Activated CD4-positive, alpha-beta memory T cell treated with anti-CD3 and anti-CD28 coated beads, Interleukin-2, amount 10 ng/mL, durations not matched to agents 7 days and 5 days (primary cell): ENCODE measurements around the gene SV2B. TPM values are rescaled to one million over a fixed set of nuclear protein-coding genes. Genes with fewer than 3 reads are reported as not detected.

Experiments
- CTCF ChIA-PET: fragments of 350-600 bp; sonication (Branson Sonifier 250); formaldehyde crosslinking; loops from one replicate; lab custom pipeline; 2021; ENCODE audit warnings: antibody characterized with exemption, inconsistent platforms; lab: Charles Lee
- POLR2A ChIA-PET: fragments of 350-600 bp; sonication (Branson Sonifier 250); formaldehyde crosslinking; loops from one replicate; lab custom pipeline; 2021; ENCODE audit warnings: antibody characterized with exemption; lab: Charles Lee
- DNase-seq: peaks from one replicate; pipeline ENCODE4 v3.0.0-alpha.2; 2020
- H3K27ac Mint-ChIP-seq: one replicate; pipeline ENCODE4 v1.8.0; 2021; ENCODE audit warnings: mild to moderate bottlenecking, mixed read lengths
- H3K27me3 Mint-ChIP-seq: one replicate; pipeline ENCODE4 v1.8.0; 2021; ENCODE audit warnings: mixed read lengths
- H3K36me3 Mint-ChIP-seq: one replicate; pipeline ENCODE4 v1.8.0; 2021; ENCODE audit warnings: low read depth, mixed read lengths
- H3K4me1 Mint-ChIP-seq: one replicate; pipeline ENCODE4 v1.8.0; 2021; ENCODE audit warnings: mixed read lengths
- H3K4me3 Mint-ChIP-seq: one replicate; pipeline ENCODE4 v1.8.0; 2021; ENCODE audit warnings: mild to moderate bottlenecking, mixed read lengths
- H3K9me3 Mint-ChIP-seq: one replicate; pipeline ENCODE4 v1.8.0; 2021; ENCODE audit warnings: mixed read lengths
- total RNA-seq, 2 experiments: library from RNA; stranded (reverse); gene quantifications; one replicate each; pipeline ENCODE4 v1.2.3, GENCODE V29; 2021

The SV2B gene
- total RNA-seq, 2 experiments from 2014 or later, result 0.05 TPM; not detected in 1

DNA sequence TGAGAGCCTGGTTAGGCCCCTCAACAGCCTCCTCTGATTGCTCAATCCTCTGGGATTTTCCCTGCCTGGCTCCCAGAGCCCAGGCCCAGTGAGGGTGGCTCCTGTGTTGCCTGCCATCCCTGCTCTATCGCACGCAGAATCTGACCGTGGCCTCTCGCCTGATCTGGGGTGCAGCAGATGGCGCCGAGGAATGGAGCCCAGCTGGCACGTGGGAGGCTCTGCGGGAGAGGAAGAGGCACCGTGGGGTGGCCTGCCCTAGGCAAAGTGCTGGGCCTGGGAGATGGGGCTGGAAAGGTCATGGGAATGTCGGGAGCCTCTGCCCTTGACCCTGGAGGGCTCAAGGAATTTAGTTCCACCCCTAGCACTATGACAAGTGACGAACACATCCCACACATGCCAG is 10.3 kb downstream of the SV2B start:
- Mint-ChIP-seq H3K4me1 (no peaks in the 10 kb centered on the region), H3K4me3 (no peak overlapping the region), H3K9me3 (no peaks in the 10 kb centered on the region), H3K36me3 (no peaks in the 10 kb centered on the region), H3K27me3 (peaks cover 23% of the 10 kb centered on the region), H3K27ac (no peak overlapping the region)
- ChIA-PET POLR2A (no interaction called here), CTCF (no interaction called here)
- DNase-seq, result no peak

DNA sequence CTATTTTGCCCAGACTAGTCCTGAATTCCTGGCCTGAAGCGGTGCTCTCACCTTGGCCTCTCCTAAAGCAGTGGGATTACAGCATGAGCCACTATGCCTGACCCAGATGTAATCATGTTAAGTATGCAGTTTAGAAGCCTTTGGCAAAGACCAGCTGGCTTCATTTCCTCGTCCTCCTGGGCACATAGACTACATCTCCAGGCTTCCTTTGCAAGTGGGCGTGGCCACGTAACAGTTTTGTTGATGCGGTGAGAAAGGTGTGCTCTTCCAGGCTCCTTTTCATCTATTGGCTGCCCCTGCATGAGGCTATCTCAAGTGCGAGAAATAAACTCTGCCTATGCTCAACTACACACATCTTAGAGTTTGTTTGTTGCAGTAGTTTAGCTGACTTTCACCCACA is 13.0 kb downstream of the SV2B start:
- no peak for DNase-seq

DNA sequence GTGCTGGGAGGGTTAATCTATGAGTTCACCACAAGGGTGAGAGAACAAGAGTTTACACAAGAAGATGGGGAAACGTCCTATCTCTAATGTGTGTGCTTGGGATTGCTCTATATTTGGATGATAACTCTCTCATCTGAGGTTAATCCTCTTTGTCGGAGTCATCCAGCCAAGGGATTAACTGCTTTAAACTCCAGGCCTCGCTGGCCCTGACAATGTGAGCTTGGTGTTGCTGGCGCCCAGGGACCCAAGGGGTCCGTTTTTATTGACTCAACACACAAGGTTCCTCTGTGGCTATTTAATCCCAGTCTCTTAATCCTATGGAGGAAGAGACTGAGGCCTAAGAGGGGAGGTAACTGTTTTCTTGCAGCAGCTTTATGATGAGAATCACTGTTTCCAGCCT is 14.2 kb downstream of the SV2B start:
- no peak overlapping the region for H3K4me3 Mint-ChIP-seq
- no peak for DNase-seq
- H3K27me3 Mint-ChIP-seq, result peaks cover 28% of the 10 kb centered on the region
- POLR2A ChIA-PET, result no interaction called here
- no peaks in the 10 kb centered on the region for H3K4me1 Mint-ChIP-seq
- H3K27ac Mint-ChIP-seq, result no peak overlapping the region
- H3K36me3 Mint-ChIP-seq, result no peaks in the 10 kb centered on the region
- CTCF ChIA-PET, result no interaction called here
- H3K9me3 Mint-ChIP-seq, result no peaks in the 10 kb centered on the region

More for the DNA sequence above, 13.0 kb downstream of the SV2B start:
- ChIA-PET CTCF (no interaction called here), POLR2A (no interaction called here)
- peaks cover 26% of the 10 kb centered on the region for H3K27me3 Mint-ChIP-seq
- H3K4me3 Mint-ChIP-seq, result no peak overlapping the region
- no peaks in the 10 kb centered on the region for H3K4me1 Mint-ChIP-seq
- no peaks in the 10 kb centered on the region for H3K9me3 Mint-ChIP-seq
- no peaks in the 10 kb centered on the region for H3K36me3 Mint-ChIP-seq
- no peak overlapping the region for H3K27ac Mint-ChIP-seq

DNA sequence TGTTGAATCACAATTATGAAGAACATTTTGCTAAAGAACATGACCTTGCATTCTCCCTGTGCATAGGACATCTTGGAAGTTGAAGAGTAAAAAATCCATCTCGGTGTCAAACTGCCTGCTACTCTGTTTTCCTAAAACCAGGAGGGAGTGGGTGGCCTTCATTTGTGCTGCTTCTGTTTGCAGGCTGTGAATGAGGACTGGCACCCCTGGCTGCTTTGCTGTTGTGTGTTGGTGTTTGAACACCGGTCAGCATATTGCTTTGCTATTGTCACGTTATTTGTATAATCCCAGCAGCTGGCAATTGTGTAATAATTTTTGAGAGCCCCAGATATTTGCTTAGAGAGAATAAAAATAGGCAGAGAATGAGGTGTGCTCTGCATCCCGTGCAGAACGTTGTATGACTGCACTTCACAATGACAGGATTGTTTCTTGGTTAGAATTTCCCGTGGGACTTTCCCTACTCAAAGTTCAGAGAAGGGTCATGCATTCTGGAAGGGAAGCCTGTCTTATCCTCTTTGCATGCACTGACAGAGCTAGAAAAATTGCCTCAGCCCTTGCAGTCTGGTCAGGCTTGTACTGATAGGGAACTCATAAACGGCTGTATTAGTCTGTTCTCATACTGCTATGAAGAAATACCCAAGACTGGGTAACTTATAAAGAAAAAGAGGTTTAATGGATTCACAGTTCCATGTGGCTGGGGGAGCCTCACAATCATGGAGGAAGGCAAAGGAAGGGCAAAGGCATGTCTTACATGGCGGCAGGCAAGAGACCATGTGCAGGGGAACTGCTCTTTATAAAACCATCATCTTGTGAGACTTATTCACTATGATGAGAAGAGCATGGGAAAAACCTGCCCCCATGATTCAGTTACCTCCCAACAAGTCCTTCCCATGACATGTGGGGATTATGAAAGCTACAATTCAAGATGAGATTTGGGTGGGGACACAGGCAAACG is 16.3 kb downstream of the SV2B start:
- Mint-ChIP-seq H3K4me3 (no peak overlapping the region), H3K4me1 (no peaks in the 10 kb centered on the region), H3K27ac (no peak overlapping the region), H3K9me3 (no peaks in the 10 kb centered on the region), H3K27me3 (peaks cover 30% of the 10 kb centered on the region), H3K36me3 (no peaks in the 10 kb centered on the region)
- POLR2A ChIA-PET, result no interaction called here
- CTCF ChIA-PET, result no interaction called here
- no peak for DNase-seq

DNA sequence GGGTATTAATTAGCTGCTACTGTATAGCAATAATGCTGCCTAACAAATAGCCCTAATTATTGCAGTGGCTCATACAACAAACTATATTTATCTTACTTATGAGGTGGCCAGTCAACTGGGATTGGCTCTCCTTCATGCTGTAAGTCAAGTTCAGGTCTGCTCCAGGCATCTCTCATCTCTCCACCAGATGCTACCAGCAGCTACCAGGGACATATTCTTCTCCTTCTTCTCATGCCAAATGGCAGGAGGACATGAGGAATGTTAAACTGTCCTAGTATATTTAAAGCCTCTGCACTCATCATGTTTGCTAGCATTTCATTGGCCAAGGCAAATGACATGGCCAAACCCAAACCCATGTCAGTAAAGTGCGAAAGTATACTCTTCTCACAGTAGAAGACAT is 17.3 kb downstream of the SV2B start:
- no peaks in the 10 kb centered on the region for H3K4me1 Mint-ChIP-seq
- no peak overlapping the region for H3K27ac Mint-ChIP-seq
- ChIA-PET CTCF (interaction anchor here (0.9 kb wide), 1 partner anchor 61 kb away, joined by 4 read pairs; no protein-coding TSS in a partner anchor), POLR2A (no interaction called here)
- no peak overlapping the region for H3K4me3 Mint-ChIP-seq
- DNase-seq, result no peak
- peaks cover 31% of the 10 kb centered on the region for H3K27me3 Mint-ChIP-seq
- H3K9me3 Mint-ChIP-seq, result no peaks in the 10 kb centered on the region
- no peaks in the 10 kb centered on the region for H3K36me3 Mint-ChIP-seq

DNA sequence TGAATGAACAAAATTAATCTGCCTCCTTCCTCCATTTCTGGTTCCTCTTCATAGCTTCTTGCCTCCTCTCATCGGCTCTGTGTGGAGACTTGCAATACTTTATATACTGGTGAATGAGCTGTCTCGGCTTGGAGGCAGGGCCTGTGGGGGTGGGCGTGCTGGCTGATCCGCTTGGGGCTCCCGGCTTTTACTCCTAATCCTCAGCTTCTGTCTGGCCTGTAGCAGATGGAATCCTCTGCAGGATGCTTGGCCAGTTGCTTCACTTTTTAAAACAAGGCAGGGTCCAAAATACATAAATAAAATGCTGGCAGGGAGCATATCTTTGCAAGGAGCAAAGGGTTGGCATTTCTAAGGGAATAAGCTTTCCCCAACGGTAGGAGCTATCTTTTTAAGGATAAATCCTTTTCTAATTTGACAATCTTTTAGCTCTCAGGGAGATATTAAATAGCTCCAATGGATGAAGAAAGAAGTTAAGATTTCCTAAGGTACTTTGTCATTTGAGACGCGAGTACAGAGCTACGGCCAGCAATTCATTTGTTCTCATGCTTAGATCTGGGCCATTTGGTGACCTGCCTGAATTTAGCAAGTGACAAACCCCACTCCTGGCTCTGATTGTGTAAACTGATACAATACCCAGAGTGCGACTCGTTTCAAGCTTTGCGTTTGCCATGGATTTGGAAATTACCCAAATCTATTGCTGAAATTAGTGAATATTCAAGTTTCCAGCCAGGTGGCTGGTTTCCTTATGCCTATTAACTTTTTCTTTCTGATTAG is 18.9 kb downstream of the SV2B start:
- no peaks in the 10 kb centered on the region for H3K4me1 Mint-ChIP-seq
- H3K4me3 Mint-ChIP-seq, result no peak overlapping the region
- peaks cover 30% of the 10 kb centered on the region for H3K27me3 Mint-ChIP-seq
- H3K36me3 Mint-ChIP-seq, result no peaks in the 10 kb centered on the region
- no peaks in the 10 kb centered on the region for H3K9me3 Mint-ChIP-seq
- CTCF ChIA-PET, result interaction anchor here (1.5 kb wide), 1 partner anchor 19 kb away, joined by 4 read pairs; the partner anchor contains the start of gene SV2B
- POLR2A ChIA-PET, result no interaction called here
- DNase-seq, result no peak
- H3K27ac Mint-ChIP-seq, result no peak overlapping the region

DNA sequence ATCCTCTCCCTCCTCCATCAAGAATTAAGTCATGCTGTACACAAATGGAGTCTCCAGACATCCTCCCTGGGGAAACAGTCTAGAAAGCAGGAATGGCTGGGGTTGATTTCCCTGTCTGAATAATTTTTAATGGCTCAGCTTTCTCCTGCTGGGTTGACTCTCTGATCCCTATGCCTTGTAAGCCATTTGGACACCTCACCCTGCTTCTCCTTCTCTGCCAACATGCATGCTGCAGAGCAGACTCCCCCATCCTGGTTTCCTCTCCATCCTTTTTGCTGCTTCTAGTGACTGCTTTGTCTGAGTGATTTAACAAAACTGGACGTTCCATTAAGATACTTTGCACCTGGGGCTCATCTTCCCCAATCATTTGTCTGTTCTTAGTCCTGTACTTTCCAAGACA is 22.2 kb downstream of the SV2B start:
- Mint-ChIP-seq H3K4me3 (no peak overlapping the region), H3K36me3 (no peaks in the 10 kb centered on the region), H3K27ac (no peak overlapping the region), H3K4me1 (no peaks in the 10 kb centered on the region), H3K9me3 (no peaks in the 10 kb centered on the region), H3K27me3 (peaks cover 26% of the 10 kb centered on the region)
- CTCF ChIA-PET, result no interaction called here
- POLR2A ChIA-PET, result no interaction called here
- no peak for DNase-seq

DNA sequence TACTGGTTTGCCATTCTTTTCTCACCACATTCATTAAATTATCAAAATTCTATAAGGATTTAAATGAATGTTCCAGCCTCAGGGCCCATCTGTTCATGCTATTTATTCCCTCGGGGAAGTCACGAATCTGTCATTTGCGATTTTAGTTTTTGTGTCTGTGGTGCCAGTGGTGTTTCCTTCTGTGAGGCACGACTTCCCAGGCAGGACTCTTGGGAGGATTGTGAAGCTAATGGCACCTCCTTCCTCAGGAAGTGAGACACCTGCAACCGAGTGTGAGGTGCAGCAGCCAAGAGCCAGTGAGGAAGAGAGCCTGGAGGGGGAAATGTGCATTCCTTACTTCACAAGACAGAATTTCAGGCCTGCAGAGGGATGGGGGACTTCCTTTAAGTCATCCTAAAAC is 24.1 kb downstream of the SV2B start:
- Mint-ChIP-seq H3K9me3 (no peaks in the 10 kb centered on the region), H3K4me1 (no peaks in the 10 kb centered on the region), H3K27ac (no peak overlapping the region), H3K4me3 (no peak overlapping the region), H3K27me3 (peaks cover 22% of the 10 kb centered on the region), H3K36me3 (no peaks in the 10 kb centered on the region)
- no peak for DNase-seq
- CTCF ChIA-PET, result no interaction called here
- POLR2A ChIA-PET, result no interaction called here

DNA sequence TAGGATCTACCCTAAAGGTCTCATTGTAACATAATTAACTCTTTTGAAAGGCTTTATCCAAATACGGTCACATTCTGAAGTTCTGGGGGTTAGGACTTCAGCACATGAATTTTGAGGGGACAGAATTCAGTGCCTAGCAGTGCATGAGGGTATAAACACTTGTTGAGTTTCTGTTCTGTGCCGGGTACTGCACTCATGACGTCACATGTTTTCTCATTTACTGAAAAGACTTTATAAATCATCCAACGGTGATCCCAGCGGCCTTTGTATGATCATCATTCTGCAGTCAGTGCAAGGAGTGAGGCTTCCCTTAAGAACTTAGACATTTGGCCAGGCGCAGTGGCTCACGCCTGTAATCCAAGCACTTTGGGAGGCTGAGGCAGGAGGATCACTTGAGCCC is 25.1 kb downstream of the SV2B start:
- Mint-ChIP-seq H3K4me1 (no peaks in the 10 kb centered on the region), H3K36me3 (no peaks in the 10 kb centered on the region), H3K4me3 (no peak overlapping the region), H3K27ac (no peak overlapping the region), H3K27me3 (peaks cover 17% of the 10 kb centered on the region), H3K9me3 (no peaks in the 10 kb centered on the region)
- DNase-seq, result no peak
- POLR2A ChIA-PET, result no interaction called here
- CTCF ChIA-PET, result no interaction called here

DNA sequence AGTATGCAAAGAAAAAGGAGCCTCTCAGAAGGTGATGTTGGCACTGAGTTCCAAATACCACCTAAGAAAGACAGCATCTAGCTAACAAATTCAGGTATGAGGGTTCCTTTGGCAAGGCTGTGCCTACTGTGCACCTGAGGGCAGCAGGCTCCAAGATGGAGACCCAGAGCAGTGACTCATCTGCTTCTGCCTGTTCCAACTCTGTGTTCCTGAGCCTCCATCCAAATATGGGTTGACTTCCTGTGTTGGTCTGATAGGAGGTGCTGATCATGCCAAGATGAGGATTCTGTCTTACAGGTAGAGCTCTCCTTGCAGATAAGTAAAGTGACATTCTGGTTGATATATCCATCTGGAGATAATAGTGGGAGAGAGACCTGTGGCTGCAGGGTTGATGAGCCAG is 26.0 kb downstream of the SV2B start:
- Mint-ChIP-seq H3K27me3 (peaks cover 17% of the 10 kb centered on the region), H3K27ac (no peak overlapping the region), H3K36me3 (no peaks in the 10 kb centered on the region), H3K9me3 (no peaks in the 10 kb centered on the region), H3K4me1 (no peaks in the 10 kb centered on the region), H3K4me3 (no peak overlapping the region)
- no peak for DNase-seq
- CTCF ChIA-PET, result no interaction called here
- POLR2A ChIA-PET, result no interaction called here

DNA sequence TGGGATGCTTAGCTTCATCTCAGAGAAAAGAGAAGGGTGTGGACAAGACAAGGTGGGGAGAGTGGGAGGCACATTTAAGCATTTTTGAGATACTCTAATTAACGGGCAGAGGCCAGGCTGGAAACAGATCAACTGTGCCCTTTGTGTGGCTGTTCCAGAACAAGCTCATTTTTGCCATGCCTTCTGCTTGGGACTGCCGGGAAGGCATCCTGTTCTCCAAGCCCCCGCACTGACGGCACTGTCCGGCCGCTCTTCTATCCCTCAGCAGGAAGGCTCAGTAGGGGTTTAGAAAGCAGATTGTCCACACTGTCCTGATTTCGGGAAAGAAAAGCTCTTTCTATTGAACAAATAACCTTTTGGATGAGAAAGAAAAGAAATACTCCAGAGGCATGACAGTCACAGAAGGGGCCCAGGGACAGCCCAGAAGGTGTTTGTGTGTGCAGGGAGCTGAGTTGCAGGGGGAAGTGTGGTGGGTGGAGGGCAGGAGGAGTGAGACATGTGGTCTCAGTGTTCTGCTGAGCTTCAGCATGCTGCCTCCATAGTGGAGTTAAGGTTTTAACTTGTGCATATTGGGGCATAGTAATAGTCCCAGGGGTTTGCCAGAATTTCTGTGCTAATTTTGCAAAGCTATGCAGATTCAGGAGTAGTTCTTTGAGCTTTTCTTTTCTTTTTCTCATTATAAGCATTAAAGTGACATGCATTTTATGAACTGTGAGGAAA is 27.3 kb downstream of the SV2B start:
- ChIA-PET POLR2A (no interaction called here), CTCF (interaction anchor here (0.6 kb wide), 2 partner anchors 143 to 968 kb away, joined by 3 to 5 read pairs; no protein-coding TSS in a partner anchor)
- DNase-seq, result no peak
- Mint-ChIP-seq H3K9me3 (no peaks in the 10 kb centered on the region), H3K4me1 (no peaks in the 10 kb centered on the region), H3K4me3 (no peak overlapping the region), H3K27me3 (peaks cover 15% of the 10 kb centered on the region), H3K36me3 (no peaks in the 10 kb centered on the region), H3K27ac (no peak overlapping the region)

DNA sequence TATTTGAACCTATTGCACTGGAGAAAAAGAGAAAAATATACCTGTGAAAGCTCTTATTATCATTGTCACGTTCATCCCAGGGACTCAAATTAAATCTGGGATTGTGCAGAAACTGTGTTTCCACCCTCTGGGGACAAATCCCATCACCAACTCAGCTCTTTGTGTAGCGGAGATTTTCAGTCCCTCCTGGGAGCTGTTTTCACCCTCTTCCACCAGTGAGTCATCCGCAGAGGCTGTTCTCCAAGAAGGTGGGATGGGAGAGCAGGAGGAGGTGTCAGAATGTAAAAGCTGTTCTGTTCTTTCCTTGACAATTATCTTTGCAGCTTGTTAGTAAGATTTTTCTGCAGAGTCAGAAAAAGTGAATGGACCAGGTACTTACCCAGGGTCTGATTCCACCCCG is 28.0 kb downstream of the SV2B start:
- ChIA-PET CTCF (no interaction called here), POLR2A (no interaction called here)
- DNase-seq, result no peak
- Mint-ChIP-seq H3K27me3 (peaks cover 15% of the 10 kb centered on the region), H3K36me3 (no peaks in the 10 kb centered on the region), H3K4me1 (no peaks in the 10 kb centered on the region), H3K9me3 (no peaks in the 10 kb centered on the region), H3K4me3 (no peak overlapping the region), H3K27ac (no peak overlapping the region)

DNA sequence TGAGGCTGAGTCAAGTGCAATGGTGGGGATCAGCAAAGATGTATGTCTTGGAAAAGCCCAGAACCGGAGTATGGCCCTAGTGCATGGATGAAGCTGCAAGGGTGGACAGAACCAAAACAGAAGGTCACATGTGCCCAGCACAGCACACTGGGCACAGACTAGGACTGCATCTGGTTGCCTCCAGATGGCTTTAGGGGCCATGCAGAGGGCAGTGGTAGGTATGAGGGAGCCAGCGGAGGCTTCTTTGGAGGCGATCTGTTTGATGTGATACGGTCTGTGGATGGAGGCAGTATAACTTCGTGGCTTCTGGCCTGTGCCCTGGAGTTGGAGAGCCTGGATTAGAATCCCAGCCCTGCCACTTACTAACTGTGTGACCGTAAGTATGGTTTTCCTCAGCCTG is 29.4 kb downstream of the SV2B start:
- ChIA-PET POLR2A (no interaction called here), CTCF (interaction anchor here (1.3 kb wide), 1 partner anchor 11 kb away, joined by 3 read pairs; no protein-coding TSS in a partner anchor)
- H3K4me3 Mint-ChIP-seq, result no peak overlapping the region
- H3K27ac Mint-ChIP-seq, result no peak overlapping the region
- no peaks in the 10 kb centered on the region for H3K9me3 Mint-ChIP-seq
- peaks cover 14% of the 10 kb centered on the region for H3K27me3 Mint-ChIP-seq
- no peaks in the 10 kb centered on the region for H3K36me3 Mint-ChIP-seq
- no peak for DNase-seq
- H3K4me1 Mint-ChIP-seq, result no peaks in the 10 kb centered on the region
